Fibroblast of lung (primary cell): ENCODE measurements around the gene PGM5. TPM values are rescaled to one million over a fixed set of nuclear protein-coding genes. Genes with fewer than 3 reads are reported as not detected.

ENCODE experiments used
- DNase-seq, 2 donors: peaks; one replicate each; pipeline versions ENCODE4 v3.0.0 to v3.0.0-alpha.2; 2010; ENCODE audit warnings: low read depth in 2 of 2
- H2AFZ ChIP-seq: 2 replicates; pipeline ENCODE4 v1.5.1; 2012; ENCODE audit warnings: low read length, control low read depth, inconsistent platforms
- H3K27ac ChIP-seq: 2 replicates; pipeline ENCODE4 v1.5.1; 2011; ENCODE audit warnings: low read length, control low read depth; ENCODE audit not compliant: insufficient read depth
- H3K27me3 ChIP-seq: 2 replicates; pipeline ENCODE4 v1.5.1; 2011; ENCODE audit warnings: mild to moderate bottlenecking, low read length; ENCODE audit not compliant: control insufficient read depth, insufficient read depth
- H3K36me3 ChIP-seq: 2 replicates; pipeline ENCODE4 v1.5.1; 2011; ENCODE audit warnings: low read length; ENCODE audit not compliant: control insufficient read depth, insufficient read depth
- H3K4me1 ChIP-seq: 2 replicates; pipeline ENCODE4 v1.5.1; 2011; ENCODE audit warnings: low read length; ENCODE audit not compliant: control insufficient read depth, insufficient read depth; ENCODE audit errors: extremely low read depth
- H3K4me2 ChIP-seq: 2 replicates; pipeline ENCODE4 v1.5.1; 2011; ENCODE audit warnings: low read length, control low read depth; ENCODE audit not compliant: insufficient read depth; ENCODE audit errors: extremely low read depth
- H3K4me3 ChIP-seq, 4 experiments: fragments of 200-600 bp in 1 of 4; sonication (generic) in 1 of 4; replicated peaks in 1 of 4; 2 replicates each; pipeline ENCODE4 v1.5.1; 2011 to 2016; ENCODE audit warnings: low read length in 4 of 4, low read depth in 3 of 4, mild to moderate bottlenecking in 3 of 4, control low read depth in 2 of 4, inconsistent platforms in 1 of 4, mixed read lengths in 1 of 4; ENCODE audit not compliant: insufficient read depth in 1 of 4; ENCODE audit errors: control extremely low read depth in 1 of 4
- H3K79me2 ChIP-seq: 2 replicates; pipeline ENCODE4 v1.5.1; 2012; ENCODE audit warnings: mild to moderate bottlenecking, low read length, inconsistent platforms; ENCODE audit not compliant: control insufficient read depth, insufficient read depth
- H3K9ac ChIP-seq: 2 replicates; pipeline ENCODE4 v1.5.1; 2011; ENCODE audit warnings: mild to moderate bottlenecking, low read length, control low read depth; ENCODE audit not compliant: insufficient read depth
- H3K9me3 ChIP-seq: 2 replicates; pipeline ENCODE4 v1.5.1; 2012; ENCODE audit warnings: low read depth, low read length; ENCODE audit not compliant: control insufficient read depth, insufficient read depth
- H4K20me1 ChIP-seq: 2 replicates; pipeline ENCODE4 v1.5.1; 2011; ENCODE audit warnings: low read length; ENCODE audit not compliant: control insufficient read depth, insufficient read depth; ENCODE audit errors: extremely low read depth
- EZH2 ChIP-seq: IDR thresholded peaks from 2 replicates; pipeline ENCODE4 v1.5.1; 2012; ENCODE audit warnings: low read length, control low read depth, mild to moderate bottlenecking; ENCODE audit errors: missing control alignments
- polyA plus RNA-seq, 2 donors: library from polyadenylated mRNA; depleted of rRNA in 1 of 2; stranded (reverse) in 1 of 2; unstranded in 1 of 2; fragments of >200 nt; gene quantifications; 2 replicates each; pipeline ENCODE4 v1.2.1, GENCODE V29; 2011 to 2012; ENCODE audit warnings: missing spikeins in 1 of 2
- total RNA-seq: library from RNA; depleted of rRNA; stranded (reverse); fragments of >200 nt; gene quantifications from 2 replicates; pipeline ENCODE4 v1.2.1, GENCODE V29; 2014
- TF ChIP-seq, protein P1 (sequence below), 2 donors: IDR thresholded peaks in 1 of 2; conservative IDR thresholded peaks in 1 of 2; 1 replicate in 1 of 2; 2 replicates in 1 of 2; pipeline ENCODE4 v1.5.1; 2011 to 2012; ENCODE audit warnings: low read length in 2 of 2, control low read depth in 1 of 2, inconsistent platforms in 1 of 2, low read depth in 1 of 2, mild to moderate bottlenecking in 1 of 2

Gene PGM5
- total and polyA plus RNA-seq, 2 donors (not counting 1 experiment from before 2014, with no cell fraction given): 42.6 to 113 TPM

- DNase-seq: no peak
- Histone ChIP-seq H3K36me3 (peaks cover 1% of the 10 kb centered on the region), H3K27ac (no peak overlapping the region), H3K9me3 (no peaks in the 10 kb centered on the region), H2AFZ (no peak overlapping the region), H3K4me1 (no peaks in the 10 kb centered on the region), H3K79me2 (no peaks in the 10 kb centered on the region), H3K4me2 (no peak overlapping the region), H3K9ac (no peak overlapping the region), H4K20me1 (no peaks in the 10 kb centered on the region), H3K4me3 (no peak overlapping the region), H3K27me3 (no peaks in the 10 kb centered on the region)
- TF ChIP-seq, protein P1, sequence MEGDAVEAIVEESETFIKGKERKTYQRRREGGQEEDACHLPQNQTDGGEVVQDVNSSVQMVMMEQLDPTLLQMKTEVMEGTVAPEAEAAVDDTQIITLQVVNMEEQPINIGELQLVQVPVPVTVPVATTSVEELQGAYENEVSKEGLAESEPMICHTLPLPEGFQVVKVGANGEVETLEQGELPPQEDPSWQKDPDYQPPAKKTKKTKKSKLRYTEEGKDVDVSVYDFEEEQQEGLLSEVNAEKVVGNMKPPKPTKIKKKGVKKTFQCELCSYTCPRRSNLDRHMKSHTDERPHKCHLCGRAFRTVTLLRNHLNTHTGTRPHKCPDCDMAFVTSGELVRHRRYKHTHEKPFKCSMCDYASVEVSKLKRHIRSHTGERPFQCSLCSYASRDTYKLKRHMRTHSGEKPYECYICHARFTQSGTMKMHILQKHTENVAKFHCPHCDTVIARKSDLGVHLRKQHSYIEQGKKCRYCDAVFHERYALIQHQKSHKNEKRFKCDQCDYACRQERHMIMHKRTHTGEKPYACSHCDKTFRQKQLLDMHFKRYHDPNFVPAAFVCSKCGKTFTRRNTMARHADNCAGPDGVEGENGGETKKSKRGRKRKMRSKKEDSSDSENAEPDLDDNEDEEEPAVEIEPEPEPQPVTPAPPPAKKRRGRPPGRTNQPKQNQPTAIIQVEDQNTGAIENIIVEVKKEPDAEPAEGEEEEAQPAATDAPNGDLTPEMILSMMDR (conservative IDR thresholded peaks at IDR 0.05 in 1 of 2, IDR thresholded peaks at IDR 0.05 in 1 of 2; ENCODE audit: low read depth in 1 of 2, low read length in 2 of 2): no peak
- TF ChIP-seq EZH2: no peak
These were observed 166.5 kb downstream of the PGM5 start for GRCh38 chr9:68522954-68523353.

DNA sequence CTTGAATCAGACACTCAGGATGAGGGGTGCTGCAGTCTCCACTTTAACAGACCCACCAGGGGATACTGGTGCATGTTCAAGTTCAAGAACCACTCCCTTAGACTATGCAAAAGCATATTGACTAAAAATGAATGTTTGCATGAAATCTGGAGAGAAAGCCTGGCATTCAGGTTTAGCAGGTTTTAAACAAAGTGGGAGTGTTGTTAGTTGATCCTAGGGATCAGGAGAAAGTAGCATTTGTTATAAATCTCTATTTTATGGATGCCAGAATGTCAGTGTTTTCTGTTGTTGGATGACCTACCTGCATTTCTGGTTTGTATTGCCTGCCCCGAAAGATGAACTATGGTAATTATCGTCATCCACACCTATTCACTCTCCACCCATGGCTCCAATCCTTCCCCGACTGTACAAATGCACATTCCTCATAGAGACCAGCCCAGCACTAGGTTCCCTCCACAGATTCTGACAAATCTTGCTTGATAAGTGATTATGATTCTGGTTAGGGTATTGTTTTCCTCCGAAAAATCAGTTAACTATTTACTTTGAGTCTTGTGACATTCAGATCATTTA lies 167.0 kb downstream of the PGM5 start:
- no peak overlapping the region for H3K4me2 ChIP-seq
- peaks cover 1% of the 10 kb centered on the region for H3K36me3 ChIP-seq
- no peak overlapping the region for H3K27ac ChIP-seq
- H2AFZ ChIP-seq: no peak overlapping the region
- TF ChIP-seq, protein P1 (conservative IDR thresholded peaks at IDR 0.05 in 1 of 2, IDR thresholded peaks at IDR 0.05 in 1 of 2; ENCODE audit: low read depth in 1 of 2, low read length in 2 of 2): no peak
- no peak for TF ChIP-seq EZH2
- no peaks in the 10 kb centered on the region for H3K4me1 ChIP-seq
- H3K9me3 ChIP-seq: no peaks in the 10 kb centered on the region
- no peaks in the 10 kb centered on the region for H3K27me3 ChIP-seq
- H3K79me2 ChIP-seq: no peaks in the 10 kb centered on the region
- H3K4me3 ChIP-seq: no peak overlapping the region
- H4K20me1 ChIP-seq: no peaks in the 10 kb centered on the region
- DNase-seq: no peak
- no peak overlapping the region for H3K9ac ChIP-seq

GRCh38 chr9:68530618-68531017 lies 174.2 kb downstream of the PGM5 start:
- Histone ChIP-seq H3K9ac (no peak overlapping the region), H3K36me3 (peaks cover 1% of the 10 kb centered on the region), H3K27me3 (no peaks in the 10 kb centered on the region), H3K9me3 (no peaks in the 10 kb centered on the region), H3K79me2 (no peaks in the 10 kb centered on the region), H3K4me3 (no peak overlapping the region), H4K20me1 (no peaks in the 10 kb centered on the region), H3K4me2 (no peak overlapping the region), H3K27ac (no peak overlapping the region), H2AFZ (no peak overlapping the region), H3K4me1 (no peaks in the 10 kb centered on the region)
- peak in 1 of 2 donors; percentile 60 for DNase-seq
- TF ChIP-seq, protein P1 (conservative IDR thresholded peaks at IDR 0.05 in 1 of 2, IDR thresholded peaks at IDR 0.05 in 1 of 2; ENCODE audit: low read depth in 1 of 2, low read length in 2 of 2): peak in 1 of 2 donors; percentile 7
- TF ChIP-seq EZH2: no peak
